Epithelial cell of prostate (primary cell): Measurements from ENCODE around the gene PDGFA.

ENCODE experiments used
- DNase-seq: peaks from one replicate; pipeline ENCODE4 v3.0.0-alpha.2; 2011; ENCODE audit warnings: low read depth, low spot score
- H3K27ac ChIP-seq: fragments of 450-650 bp; 2 replicates; pipeline ENCODE4 v1.5.1; 2017; ENCODE audit warnings: mild to moderate bottlenecking

Gene PDGFA

DNA sequence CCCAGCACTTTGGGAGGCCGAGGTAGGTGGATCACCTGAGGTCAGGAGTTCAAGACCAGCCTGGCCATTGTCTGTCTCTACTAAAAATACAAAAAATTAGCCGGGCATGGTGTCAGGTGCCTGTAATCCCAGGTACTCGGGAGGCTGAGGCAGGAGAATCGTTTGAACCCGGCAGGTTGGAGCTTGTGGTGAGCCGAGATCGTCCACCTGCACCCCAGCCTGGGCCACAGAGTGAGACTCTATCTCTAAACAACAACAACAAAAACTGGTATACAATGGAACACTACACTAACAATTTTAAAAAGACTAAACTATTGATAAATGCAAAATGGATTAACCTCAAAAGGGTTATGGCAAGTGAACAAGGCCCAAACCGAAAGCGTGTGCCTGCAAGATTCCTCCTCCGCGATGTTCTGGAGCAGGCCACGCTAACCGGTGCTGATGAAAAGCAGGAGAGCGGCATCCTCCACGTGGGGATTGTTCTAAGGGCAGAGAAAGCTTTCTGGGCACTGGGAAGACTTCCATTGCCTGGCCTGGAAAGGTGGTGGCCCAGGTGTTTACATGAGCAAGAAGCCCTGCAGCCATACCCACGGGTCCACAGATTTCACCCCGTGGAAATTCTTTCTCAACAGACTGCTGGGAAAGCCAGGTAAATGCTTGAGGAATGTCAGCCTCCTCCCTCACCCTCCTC, 53.8 kb downstream of the PDGFA start:
- H3K27ac ChIP-seq, result no peak overlapping the region
- DNase-seq, result no peak

DNA sequence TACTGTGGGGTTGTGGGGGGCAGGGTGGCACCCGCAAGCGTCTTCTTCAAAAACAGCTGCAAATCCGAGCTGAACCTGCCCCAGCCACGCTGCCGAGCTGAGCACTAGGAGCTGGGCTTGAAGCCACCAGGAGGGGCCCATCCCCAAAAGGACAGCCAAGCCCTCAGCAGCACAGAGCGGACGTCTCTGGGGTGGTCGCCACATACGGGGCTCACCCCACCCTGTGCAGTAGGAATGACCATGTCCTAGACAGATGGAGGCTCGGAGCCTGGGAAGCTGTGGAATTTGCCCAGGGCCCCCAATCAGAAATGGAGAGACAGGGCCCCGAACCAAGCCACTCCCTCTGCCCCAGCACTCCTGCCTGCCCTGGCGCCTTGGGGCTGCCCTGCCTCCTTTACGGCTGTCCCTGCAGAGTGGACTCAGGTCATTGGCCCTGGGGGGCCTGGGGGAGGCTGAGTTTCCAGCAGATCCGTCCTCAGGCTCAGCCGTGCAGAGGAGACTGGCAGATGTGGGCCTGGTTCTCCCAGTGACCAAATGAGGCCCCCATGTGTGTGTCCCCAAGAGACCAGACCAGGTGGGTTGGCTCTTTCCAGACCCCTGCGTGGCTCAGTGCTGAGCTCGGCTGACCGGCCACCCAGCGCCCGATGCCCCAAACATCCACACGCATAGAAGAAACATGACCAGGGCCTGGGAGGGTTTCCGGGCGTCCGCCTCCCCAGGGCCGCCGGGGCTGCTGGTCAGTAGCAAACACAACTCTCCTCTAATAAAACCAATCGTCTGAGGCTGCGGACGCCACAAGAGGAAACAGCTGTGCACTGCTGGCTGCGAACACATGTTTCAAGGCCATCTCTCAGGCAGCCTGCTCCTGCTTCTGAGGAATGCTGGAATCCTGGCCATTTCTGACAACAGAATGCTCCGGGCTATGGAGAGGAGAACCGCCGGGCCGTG, 54.9 kb downstream of the PDGFA start:
- no peak for DNase-seq
- H3K27ac ChIP-seq, result no peak overlapping the region

DNA sequence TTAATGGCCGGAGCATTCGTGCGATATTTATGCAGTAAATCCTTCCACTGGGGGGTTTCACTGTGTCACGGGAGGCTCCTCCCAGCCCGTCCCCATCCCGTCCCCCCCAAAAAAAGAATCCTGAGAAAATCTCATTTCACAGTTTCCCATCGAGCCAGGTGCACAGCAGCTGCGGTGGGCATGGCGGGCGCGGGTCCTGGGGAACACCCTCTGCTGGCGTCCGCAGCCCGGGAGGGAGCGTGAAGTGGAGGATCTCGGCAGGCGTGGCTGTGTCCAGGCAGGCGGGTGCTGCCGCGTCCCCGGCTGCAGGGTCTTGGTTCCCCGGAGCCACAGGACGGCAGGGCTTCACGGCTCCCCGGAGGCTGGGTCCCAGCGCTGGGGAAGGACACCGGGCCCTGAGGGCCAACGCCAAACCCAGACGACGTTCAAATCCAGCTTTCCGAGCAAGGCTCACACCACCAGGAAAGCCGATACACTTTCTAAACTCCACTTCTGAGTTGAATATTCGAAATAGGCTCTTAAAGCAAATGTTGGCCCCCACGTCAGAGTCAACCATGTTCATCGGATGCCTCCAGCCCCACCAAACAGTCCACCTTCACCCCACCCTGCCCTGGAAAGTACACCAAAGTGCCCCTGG, 55.7 kb downstream of the PDGFA start:
- no peak for DNase-seq
- no peak overlapping the region for H3K27ac ChIP-seq

DNA sequence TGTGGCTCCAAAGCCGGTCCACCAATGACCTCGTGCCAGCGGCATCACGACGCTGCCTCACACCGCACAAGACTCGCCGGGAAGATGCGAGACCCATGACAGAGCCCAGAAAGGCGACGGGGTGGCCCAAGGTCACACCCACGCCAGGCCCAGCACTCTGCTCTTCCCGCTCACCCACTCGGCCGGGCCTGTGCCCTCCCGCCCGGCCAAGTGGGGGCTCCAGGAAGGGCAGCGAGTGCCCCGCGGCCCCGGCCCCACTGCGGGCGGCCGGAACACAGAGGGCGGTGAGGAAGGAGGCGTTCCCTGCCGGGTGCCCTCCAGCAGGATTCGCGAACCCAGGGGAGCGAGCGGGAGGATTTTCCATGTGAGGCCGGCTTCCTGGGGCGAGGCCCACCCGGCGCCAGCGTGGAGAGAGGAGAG, 56.3 kb downstream of the PDGFA start:
- no peak overlapping the region for H3K27ac ChIP-seq
- no peak for DNase-seq

DNA sequence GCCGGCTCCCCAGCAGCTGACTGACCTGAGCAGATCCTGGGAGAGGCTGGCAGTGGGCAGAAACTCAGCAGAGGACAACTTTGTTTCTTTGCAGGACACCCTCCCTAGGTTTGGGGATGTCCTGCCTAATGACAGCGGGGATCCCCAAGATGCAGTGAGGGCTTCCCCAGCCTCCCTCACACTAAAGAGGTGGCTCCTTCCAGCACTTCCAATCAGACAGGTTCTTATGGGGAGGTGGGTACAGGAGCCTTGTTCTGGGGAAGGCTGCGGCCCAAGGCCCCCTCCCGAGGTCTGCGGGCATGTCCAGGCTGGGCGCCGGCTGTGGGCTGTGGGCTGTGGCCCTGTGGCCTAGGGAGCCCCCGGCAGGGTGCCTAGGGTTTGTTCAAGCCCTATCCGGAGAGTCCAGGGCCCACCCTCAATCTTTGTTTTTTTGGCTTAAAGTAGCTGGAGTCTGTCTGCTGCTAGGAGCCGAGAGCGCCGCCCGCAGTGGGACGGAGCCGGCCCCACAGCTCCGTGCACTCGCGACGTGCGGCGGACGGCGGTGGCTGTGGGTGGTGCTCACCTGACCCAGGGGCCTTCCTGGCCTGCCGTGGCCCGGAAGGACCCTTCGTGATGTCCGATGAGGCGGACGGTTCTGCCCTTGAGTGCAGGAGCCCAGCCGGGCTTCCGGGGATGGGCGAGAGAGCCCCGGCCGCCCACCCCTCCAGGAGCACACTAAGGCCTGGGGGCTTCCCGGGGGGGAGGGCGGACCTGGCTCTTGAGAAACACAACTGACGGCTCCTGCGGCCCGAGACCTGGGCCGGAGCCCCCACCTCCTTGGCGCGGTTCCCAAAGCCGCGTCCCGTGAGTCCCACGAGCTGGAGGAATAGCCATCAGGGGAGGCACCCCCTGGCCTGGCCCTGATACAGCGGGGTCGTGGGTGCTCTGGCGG, 57.2 kb downstream of the PDGFA start:
- H3K27ac ChIP-seq, result no peak overlapping the region
- no peak for DNase-seq

DNA sequence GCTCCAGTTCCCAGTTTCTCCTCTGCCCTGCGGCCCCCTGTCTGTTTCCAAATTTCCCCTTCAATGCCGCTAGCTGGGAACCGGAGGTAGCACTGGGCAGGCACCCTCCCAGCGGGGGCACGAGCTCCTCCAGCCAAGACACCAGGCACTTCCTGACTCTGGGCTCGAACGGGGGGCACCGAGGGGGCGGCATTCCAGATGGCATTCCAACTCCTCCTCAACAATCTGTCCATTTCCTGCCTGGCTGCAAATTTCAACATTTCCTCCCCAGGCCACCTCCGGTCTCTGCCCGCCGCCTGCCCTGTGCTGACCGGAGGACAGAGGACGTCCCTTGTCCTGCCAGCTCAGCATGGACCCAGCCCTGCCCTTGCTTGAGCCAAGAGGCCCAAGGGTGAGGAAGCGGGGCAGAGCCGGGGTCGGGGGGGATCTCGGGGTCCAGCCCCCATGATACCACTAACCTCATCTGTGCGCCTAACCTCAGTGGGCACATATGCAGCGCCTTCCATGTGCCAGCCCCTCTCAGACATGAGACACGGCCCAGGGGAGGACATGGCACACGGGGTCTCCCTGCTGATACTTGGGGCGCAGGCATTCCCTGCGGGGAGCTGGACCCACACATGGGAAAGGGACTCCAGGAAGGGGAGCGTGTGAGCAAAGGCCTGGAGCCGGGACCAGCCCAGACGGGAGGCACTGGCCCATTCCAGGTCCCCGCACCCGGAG, 58.0 kb downstream of the PDGFA start:
- H3K27ac ChIP-seq, result no peak overlapping the region
- no peak for DNase-seq

DNA sequence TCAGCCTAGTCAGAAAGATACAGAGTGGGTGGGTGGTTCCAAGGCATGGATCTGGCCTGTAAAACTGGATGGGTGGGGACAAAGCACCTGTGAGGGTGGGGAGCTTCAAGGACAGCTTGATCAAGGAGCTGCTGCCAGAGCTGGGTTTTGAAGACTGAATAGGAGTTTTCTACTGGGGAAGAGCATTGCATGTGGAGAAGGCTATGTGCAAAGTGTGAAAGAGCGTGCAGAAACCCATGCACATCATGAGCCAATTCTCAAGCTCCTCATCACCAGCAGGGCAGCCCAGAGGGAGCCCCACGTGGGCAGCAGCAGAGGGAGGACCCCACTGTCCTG, 58.6 kb downstream of the PDGFA start:
- no peak overlapping the region for H3K27ac ChIP-seq

DNA sequence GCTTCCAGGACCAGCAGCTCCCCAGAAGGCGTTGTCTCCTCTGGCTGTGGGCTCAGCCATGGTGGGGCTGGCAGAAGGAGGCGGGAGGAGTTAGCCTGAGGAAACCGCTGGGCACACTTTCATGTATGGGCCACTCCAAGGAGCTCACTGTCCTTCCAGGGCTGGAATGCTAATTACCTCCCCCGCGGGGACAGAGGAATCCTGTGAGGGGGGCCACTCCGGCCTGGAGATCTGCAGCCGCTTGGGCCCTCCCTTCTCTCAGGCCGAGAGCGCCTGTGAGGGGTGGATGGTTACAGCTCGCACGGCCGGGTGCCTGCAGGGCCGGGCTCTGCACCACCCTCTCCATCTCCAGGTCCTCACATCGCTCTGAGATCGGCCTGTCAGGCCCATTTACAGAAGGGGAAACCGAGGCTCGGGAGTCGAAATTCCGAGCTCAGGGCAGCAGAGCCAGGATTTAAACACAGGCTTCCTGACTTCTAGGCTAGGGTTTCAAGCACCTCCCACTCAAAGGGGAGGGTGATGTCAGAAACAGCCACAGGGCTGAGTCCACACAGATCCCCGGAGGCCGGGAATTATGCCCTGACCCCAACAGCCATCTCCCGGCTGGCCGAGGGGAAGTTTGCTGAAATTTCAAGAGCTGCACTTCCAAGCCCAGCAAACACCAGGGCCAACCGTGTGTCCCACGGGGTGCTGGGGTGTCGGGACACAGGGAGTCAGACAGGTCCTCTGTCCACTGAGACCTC, 59.1 kb downstream of the PDGFA start:
- no peak overlapping the region for H3K27ac ChIP-seq
- no peak for DNase-seq

More for the DNA sequence above, 58.6 kb downstream of the PDGFA start:
- no peak for DNase-seq

DNA sequence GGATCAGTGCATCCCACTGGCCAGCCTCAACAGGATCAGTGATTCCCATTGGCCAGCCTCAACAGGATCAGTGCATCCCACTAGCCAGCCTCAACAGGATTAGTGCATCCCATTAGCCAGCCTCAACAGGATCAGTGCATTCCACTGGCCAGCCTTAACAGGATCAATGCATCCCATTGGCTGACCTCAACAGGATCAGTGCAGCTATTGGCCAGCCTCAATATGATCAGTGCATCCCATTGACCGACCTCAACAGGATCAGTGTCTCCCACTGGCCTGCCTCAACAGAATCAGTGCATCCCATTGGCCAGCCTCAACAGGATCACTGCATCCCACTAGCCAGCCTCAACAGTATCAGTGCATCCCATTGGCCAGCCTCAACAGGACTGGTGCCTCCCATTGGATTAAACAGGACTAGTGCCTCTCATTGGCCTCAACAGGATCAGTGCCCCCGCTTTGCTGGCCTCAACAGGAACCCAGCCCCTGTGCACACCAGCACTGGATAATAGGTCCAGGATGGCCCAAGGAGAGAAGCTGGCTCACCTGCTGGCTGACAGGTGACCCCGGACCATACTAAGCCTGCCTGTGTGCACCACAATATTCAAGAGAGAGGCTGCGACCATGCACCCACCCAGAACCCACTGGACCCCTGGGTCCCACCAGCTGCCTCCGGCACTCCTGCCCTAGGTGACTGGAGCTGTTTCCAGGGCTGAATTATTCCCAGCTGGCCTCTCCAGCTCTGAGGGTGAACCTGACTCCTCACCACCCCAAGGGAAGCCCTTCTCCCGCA, 59.9 kb downstream of the PDGFA start:
- H3K27ac ChIP-seq, result no peak overlapping the region
- no peak for DNase-seq

DNA sequence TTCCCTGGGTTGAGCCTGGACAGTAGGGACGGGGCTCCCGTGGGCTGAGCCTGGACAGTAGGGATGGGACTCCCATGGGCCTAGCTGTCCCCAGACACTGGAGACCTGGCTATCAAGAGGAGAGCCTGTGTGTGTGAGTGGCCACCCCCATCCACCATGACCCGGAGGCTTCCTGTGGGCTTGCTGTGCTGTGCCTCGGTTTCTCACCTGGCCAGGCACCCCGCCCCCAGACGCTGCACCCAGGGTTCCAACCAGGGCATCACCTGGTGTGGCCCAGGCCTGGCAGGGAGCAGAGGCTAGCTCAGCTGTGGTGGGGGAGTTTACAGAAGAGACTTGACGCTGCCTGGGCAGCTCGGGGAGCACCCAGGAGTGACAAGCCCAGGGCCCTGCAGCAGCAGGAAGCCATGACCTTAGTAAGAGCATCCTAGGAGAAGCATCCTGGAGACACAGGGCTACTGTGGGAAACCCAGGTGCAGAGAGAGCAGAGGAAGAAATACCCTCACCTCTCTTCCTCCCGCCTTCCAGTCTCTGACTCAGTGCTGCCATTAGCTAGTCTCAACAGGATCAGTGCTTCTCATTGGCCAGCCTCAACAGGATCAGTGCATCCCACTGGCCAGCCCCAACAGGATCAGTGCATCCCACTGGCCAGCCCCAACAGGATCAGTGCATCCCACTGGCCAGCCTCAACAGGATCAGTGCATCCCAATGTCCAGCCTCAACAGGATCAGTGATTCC, 61.0 kb downstream of the PDGFA start:
- DNase-seq, result no peak
- H3K27ac ChIP-seq, result no peak overlapping the region

DNA sequence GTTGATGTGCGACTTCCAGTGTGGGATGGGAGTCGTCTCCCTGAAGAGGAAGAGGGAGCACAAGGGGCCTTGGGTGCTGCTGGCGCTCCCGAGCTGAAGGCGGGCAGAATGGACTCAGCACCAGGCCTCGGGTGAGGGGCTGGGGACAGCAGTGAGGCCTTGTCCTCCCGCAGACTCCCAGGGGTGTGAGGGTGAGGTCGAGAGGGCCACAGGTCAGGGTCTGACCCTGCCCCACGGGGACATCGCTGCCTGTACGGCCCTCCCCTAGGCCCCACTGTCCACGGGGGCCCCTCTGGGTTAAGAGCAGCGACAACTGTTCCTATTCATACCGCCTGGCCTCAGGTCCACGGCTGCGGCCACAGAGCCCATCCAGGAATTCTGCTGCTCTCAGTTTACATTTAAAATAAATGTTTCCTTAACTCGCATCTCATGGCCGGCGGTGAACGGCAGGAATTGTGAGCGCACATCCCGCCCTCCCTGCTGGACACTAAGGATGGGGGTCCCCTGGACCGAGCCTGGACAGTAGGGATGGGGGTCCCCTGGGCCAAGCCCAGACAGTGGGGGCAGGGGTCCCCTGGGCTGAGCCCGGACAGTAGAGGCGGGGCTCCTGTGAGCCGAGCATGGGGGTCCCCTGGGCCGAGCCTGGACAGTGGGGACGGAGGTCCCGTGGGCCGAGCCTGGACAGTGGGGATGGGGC, 61.7 kb downstream of the PDGFA start:
- no peak for DNase-seq
- no peak overlapping the region for H3K27ac ChIP-seq

DNA sequence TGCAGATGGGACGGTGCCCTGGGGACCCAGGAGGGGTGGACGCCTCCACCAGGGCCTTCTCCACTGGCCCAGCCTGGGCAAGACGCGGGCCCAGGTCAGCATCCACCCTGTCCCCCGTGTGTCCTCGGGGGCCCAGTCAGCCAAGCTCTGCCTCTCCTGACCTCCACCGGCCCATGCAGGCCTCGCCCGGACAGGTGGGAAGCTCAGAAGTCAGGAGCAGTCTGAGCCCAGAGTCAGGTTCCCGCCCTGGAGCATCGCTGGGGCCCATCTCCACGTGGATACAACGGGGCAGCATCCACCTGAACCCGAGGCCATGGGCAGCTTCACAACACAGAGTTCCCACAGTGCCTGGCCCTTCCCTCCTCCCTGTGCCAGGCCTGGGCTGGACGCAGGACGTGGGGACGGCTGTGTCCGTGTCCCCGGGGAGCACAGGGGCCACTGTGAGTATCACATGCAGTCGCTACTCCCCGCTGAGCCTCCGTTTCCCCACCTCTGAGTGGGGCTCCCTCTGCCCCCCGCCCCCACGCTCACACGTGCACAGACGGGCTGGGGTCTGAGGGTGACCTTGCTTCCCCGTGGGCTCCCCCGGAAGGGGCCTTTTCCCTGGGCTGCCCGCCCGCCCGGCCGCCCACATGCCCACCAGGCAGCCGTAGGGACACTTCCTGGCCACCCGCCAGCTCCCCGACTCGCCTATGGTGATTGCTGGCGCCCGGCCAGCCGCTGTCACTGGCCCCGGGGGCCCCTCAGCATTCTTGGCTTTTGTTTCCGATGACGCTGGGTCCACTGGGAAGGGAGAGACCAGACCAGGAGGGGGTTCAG, 64.3 kb downstream of the PDGFA start:
- H3K27ac ChIP-seq, result no peak overlapping the region
- DNase-seq, result no peak

DNA sequence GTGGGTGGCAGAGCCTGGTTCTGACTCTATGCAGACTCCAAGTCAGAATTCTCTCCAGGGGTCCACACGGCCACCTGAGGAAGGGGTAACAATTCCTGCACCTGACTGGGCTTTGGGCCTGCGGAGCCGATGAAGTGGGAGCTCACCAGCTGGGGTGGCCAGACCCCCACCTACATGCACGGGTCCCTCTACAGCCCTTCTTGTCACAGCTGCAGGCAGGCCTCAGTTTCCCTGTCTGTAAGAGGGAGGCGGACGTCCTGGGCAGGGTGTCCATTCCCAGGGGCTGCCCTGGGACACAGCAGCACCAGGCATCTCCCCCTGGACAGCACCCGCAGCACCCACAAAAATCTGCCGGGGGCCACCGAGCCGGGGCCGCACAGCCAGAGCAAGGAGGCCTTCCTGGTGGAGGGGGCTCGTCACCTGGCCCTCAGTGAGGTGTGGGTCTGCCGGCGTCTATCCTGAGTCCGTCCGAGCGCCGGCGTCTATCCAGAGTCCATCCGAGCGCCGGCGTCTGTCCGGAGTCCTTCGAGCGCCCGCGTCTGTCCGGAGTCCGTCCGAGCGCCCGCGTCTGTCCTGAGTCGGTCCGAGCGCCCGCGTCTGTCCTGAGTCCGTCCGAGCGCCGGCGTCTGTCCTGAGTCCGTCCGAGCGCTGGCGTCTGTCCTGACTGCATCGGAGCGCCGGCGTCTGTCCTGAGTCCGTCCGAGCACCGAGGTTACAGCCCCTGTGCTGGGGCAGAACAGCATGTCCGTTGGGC, 65.1 kb downstream of the PDGFA start:
- no peak for DNase-seq
- H3K27ac ChIP-seq, result no peak overlapping the region

DNA sequence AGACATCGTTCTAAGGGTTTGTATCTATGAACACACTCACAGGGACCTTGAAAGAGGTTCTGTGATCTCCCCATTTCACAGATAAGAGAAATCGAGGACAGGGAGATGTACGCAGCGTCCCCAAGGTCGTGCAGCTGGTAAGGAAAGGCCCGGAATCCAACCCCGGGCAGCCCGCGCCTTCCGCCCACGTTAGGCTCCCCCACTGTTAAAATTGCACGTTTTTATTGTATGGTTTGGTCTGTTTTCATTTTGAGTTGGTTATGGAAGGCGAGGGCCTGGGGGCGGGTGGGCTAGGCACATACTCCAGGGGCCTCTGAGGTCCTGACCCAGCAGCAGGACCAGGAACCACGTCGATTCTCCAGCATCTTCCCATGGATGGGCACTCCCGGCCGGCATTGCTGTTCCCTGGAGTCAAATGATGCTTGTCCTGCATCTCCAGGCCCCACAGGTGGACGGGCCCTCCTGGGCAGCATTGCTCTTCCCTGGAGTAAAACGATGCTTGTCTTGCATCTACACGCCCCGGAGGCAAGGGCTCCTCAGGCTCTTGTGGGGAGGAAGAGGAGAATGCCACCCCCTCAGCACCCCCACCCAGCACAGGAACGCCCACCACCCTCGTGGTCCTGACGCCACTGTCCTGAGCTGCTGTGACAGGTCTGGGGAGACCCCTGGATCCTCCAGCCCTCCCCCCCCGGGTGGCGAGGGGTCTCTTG, 65.9 kb downstream of the PDGFA start:
- H3K27ac ChIP-seq, result no peak overlapping the region
- no peak for DNase-seq
